Colonic mucosa (tissue), 4 donors: Measurements from ENCODE around the gene PANX1. TPM values are rescaled to one million over a fixed set of nuclear protein-coding genes. Genes with fewer than 3 reads are reported as not detected.
"Not testable (repeated sequence)": the region's sequence is repeated elsewhere in the genome, so short reads cannot be mapped to it uniquely, and the experiment has no call there.

Experiments used
- DNase-seq: peaks from one replicate; pipeline ENCODE4 v3.0.0-alpha.2; 2020
- H3K27ac ChIP-seq: fragments of 200-600 bp; one replicate; pipeline ENCODE4 v1.8.0; 2021
- H3K27me3 ChIP-seq: fragments of 200-600 bp; one replicate; pipeline ENCODE4 v1.8.0; 2021
- H3K36me3 ChIP-seq: fragments of 200-600 bp; one replicate; pipeline ENCODE4 v1.8.0; 2021
- H3K4me1 ChIP-seq: fragments of 200-600 bp; one replicate; pipeline ENCODE4 v1.8.0; 2021; ENCODE audit warnings: mild to moderate bottlenecking
- H3K4me3 ChIP-seq: fragments of 200-600 bp; one replicate; pipeline ENCODE4 v1.8.0; 2021
- H3K9ac ChIP-seq, 2 donors: one replicate each; pipeline ENCODE4 v1.7.0; 2013; ENCODE audit warnings: control low read depth in 2 of 2, low read depth in 2 of 2, low read length in 2 of 2
- H3K9me3 ChIP-seq: fragments of 200-600 bp; one replicate; pipeline ENCODE4 v1.8.0; 2021
- CTCF ChIP-seq: fragments of 200-600 bp; IDR thresholded peaks from one replicate; pipeline ENCODE4 v1.8.0; 2022; ENCODE audit warnings: antibody characterized with exemption, mild to moderate bottlenecking
- intact Hi-C: fragments of 100-400 bp; cut with DNase I; formaldehyde crosslinking; loops from one replicate; pipeline ENCODE4 v1.14.1; 2022
- total RNA-seq, 2 donors: library from RNA; stranded (reverse); fragmentation: NEBNext Ultra II Directional in 1 of 2; extraction: Animal tissue kit (Norgen Biotek cat#: 25700) in 1 of 2; gene quantifications; one replicate each; pipeline ENCODE4 v1.2.1, GENCODE V29; 2021
- donor health status: healthy.
- donor health status: DM: no; HTN: no; CAD: no.
- donor health status: DM: no; HTN: no; CAD: no.

PANX1 gene
- total RNA-seq, 2 donors from 2014 or later: 7.8 to 11.1 TPM

- no peak overlapping the region for H3K9ac ChIP-seq
- H3K27me3 ChIP-seq: no peaks in the 10 kb centered on the region
- H3K4me3 ChIP-seq: no peak overlapping the region
- no peaks in the 10 kb centered on the region for H3K36me3 ChIP-seq
- intact Hi-C loops: no loop called here
- H3K27ac ChIP-seq: no peak overlapping the region
- DNase-seq: no peak
- no peak for TF ChIP-seq CTCF
- H3K9me3 ChIP-seq: no peaks in the 10 kb centered on the region
- H3K4me1 ChIP-seq: no peaks in the 10 kb centered on the region
These were observed 17.4 kb upstream of the PANX1 start for GRCh38 chr11:94111241-94111640.

- no peak overlapping the region for H3K27ac ChIP-seq
- H3K9me3 ChIP-seq: no peaks in the 10 kb centered on the region
- TF ChIP-seq CTCF: no peak
- H3K4me3 ChIP-seq: no peak overlapping the region
- intact Hi-C loops: no loop called here
- no peaks in the 10 kb centered on the region for H3K36me3 ChIP-seq
- H3K9ac ChIP-seq: no peak overlapping the region
- no peaks in the 10 kb centered on the region for H3K27me3 ChIP-seq
- H3K4me1 ChIP-seq: no peaks in the 10 kb centered on the region
- no peak for DNase-seq
These were observed 17.0 kb upstream of the PANX1 start for GRCh38 chr11:94111660-94112059.

GRCh38 chr11:94112206-94112953 lies 16.3 kb upstream of the PANX1 start:
- Histone ChIP-seq H3K9me3 (no peaks in the 10 kb centered on the region), H3K4me3 (no peak overlapping the region), H3K27ac (no peak overlapping the region), H3K36me3 (no peaks in the 10 kb centered on the region), H3K9ac (no peak overlapping the region), H3K27me3 (no peaks in the 10 kb centered on the region), H3K4me1 (no peaks in the 10 kb centered on the region)
- TF ChIP-seq CTCF: no peak
- no peak for DNase-seq
- intact Hi-C loops: no loop called here

- no peaks in the 10 kb centered on the region for H3K4me1 ChIP-seq
These were observed 11.5 kb upstream of the PANX1 start for GRCh38 chr11:94117197-94117574.

GRCh38 chr11:94117871-94118270 lies 10.8 kb upstream of the PANX1 start:
- Histone ChIP-seq H3K27me3 (no peaks in the 10 kb centered on the region), H3K36me3 (no peaks in the 10 kb centered on the region)

More at GRCh38 chr11:94117197-94117574, 11.5 kb upstream of the PANX1 start:
- Histone ChIP-seq H3K27ac (no peak overlapping the region), H3K27me3 (no peaks in the 10 kb centered on the region), H3K36me3 (no peaks in the 10 kb centered on the region), H3K9ac (no peak overlapping the region), H3K9me3 (no peaks in the 10 kb centered on the region), H3K4me3 (no peak overlapping the region)
- no peak for TF ChIP-seq CTCF
- intact Hi-C loops: no loop called here
- DNase-seq: no peak

GRCh38 chr11:94119676-94120075 lies 9.0 kb upstream of the PANX1 start:
- H3K4me1 ChIP-seq, intact Hi-C loops, H3K9ac ChIP-seq, H3K27me3 ChIP-seq, H3K9me3 ChIP-seq, H3K27ac ChIP-seq, H3K36me3 ChIP-seq, H3K4me3 ChIP-seq, DNase-seq: not testable (repeated sequence)

More at GRCh38 chr11:94117871-94118270, 10.8 kb upstream of the PANX1 start:
- no peaks in the 10 kb centered on the region for H3K9me3 ChIP-seq
- H3K9ac ChIP-seq: no peak overlapping the region
- H3K27ac ChIP-seq: no peak overlapping the region
- TF ChIP-seq CTCF: no peak
- no peak overlapping the region for H3K4me3 ChIP-seq
- H3K4me1 ChIP-seq: no peaks in the 10 kb centered on the region
- intact Hi-C loops: no loop called here
- no peak for DNase-seq

GRCh38 chr11:94120516-94120915 lies 8.1 kb upstream of the PANX1 start:
- H3K27ac ChIP-seq, intact Hi-C loops, H3K4me1 ChIP-seq, H3K4me3 ChIP-seq, H3K9me3 ChIP-seq, DNase-seq, H3K36me3 ChIP-seq, H3K27me3 ChIP-seq, H3K9ac ChIP-seq: not testable (repeated sequence)
